ENCODE results near the gene RANBP9. TPM values are rescaled to one million over a fixed set of nuclear protein-coding genes. Genes with fewer than 3 reads are reported as not detected.

Gene RANBP9
- total RNA-seq, 1 experiment from 2014 or later, result 25.8 TPM

DNA sequence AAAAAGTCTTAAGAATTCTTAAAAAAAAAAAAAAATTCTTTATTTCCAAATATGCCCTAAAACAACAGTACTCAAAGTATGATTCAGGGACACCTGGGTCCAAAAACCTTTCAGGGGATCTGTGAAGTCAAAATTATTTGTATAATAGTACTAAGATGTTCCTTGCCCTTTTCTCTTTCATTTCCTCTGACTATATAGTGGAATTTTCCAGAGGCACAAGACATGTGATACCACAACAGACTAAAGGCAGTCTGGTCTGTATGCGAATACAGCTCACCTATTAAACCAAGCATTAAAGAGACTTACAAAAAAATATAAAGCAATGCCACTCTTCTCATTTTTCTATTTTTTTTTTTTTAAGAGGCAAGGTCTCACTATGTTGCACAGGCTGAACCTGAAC, 81.1 kb downstream of the RANBP9 start:
- Histone ChIP-seq H3K79me2 (ENCODE audit: low read length) (no peaks in the 10 kb centered on the region), H2AFZ (ENCODE audit: low read length) (no peak overlapping the region), H3K27ac (ENCODE audit: low read length) (no peak overlapping the region), H3K9me3 (ENCODE audit: low read length) (no peaks in the 10 kb centered on the region), H3K9ac (ENCODE audit: low read length) (no peak overlapping the region), H3K9me2 (replicated peaks; ENCODE audit: low read length) (no peaks in the 10 kb centered on the region), H3K4me1 (ENCODE audit: insufficient read depth, low read length) (no peaks in the 10 kb centered on the region), H3K4me2 (ENCODE audit: low read length) (no peak overlapping the region), H3K27me3 (ENCODE audit: low read length) (no peaks in the 10 kb centered on the region), H3F3A (ENCODE audit: low read length, unreplicated experiment) (no peaks in the 10 kb centered on the region), H4K20me1 (ENCODE audit: low read length) (no peaks in the 10 kb centered on the region), H3K36me3 (ENCODE audit: low read depth, low read length) (peaks cover 30% of the 10 kb centered on the region; the same call in 1 of the 2 replicates), H3K4me3 (ENCODE audit: low read length) (no peak overlapping the region)
- TF ChIP-seq, protein P1, sequence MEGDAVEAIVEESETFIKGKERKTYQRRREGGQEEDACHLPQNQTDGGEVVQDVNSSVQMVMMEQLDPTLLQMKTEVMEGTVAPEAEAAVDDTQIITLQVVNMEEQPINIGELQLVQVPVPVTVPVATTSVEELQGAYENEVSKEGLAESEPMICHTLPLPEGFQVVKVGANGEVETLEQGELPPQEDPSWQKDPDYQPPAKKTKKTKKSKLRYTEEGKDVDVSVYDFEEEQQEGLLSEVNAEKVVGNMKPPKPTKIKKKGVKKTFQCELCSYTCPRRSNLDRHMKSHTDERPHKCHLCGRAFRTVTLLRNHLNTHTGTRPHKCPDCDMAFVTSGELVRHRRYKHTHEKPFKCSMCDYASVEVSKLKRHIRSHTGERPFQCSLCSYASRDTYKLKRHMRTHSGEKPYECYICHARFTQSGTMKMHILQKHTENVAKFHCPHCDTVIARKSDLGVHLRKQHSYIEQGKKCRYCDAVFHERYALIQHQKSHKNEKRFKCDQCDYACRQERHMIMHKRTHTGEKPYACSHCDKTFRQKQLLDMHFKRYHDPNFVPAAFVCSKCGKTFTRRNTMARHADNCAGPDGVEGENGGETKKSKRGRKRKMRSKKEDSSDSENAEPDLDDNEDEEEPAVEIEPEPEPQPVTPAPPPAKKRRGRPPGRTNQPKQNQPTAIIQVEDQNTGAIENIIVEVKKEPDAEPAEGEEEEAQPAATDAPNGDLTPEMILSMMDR (conservative IDR thresholded peaks at IDR 0.05; ENCODE audit: low read depth, low read length), result no peak
- TF ChIP-seq EZH2 (IDR thresholded peaks at IDR 0.05; ENCODE audit: low read length, unreplicated experiment), result no peak
- no peak for TF ChIP-seq EZH2phosphoT487 (IDR thresholded peaks at IDR 0.05; ENCODE audit: borderline replicate concordance, low read length)
- DNase-seq (no peak), ATAC-seq (no peak)
- no TSS peak for BruUV-seq (replicated peaks)
- CTCF ChIA-PET, result no interaction called here
- intact Hi-C loops (cut with micrococcal nuclease), result no loop called here
- POLR2A ChIA-PET (ENCODE audit: unreplicated experiment), result no interaction called here

DNA sequence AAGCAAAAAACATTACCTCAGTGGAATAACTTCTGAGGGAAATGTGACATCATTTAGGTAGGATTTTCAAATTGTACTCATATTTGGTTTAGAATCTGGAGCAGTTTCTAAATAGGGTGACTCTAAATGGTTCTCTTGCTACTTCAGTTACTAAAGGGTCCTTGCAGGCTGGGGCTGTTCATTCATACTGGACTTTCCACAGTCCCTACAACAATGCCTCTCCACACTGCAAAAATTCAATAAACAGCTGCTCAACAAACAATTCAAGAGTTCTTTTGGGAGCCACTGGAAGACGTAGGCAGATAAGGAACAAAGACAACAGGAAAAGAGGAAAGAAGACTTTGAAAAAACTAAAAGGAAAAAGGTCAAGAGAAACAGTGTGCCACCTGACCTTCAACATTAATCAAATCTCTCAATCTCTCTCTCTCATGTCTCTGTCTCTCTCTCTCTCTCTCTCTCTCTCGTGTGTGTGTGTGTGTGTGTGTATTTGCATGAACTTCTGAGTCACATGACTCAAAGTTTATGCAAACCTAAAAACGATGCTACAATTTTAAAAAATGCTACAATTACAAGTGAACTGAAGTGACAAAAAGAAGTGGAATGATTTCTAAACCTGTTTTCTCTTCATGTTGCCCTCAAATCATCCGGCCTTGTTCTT, 82.0 kb downstream of the RANBP9 start:
- no peaks in the 10 kb centered on the region for H3K79me2 ChIP-seq (ENCODE audit: low read length)
- no peaks in the 10 kb centered on the region for H3K4me1 ChIP-seq (ENCODE audit: insufficient read depth, low read length)
- ChIA-PET CTCF (no interaction called here), POLR2A (ENCODE audit: unreplicated experiment) (no interaction called here)
- DNase-seq (no peak), ATAC-seq (no peak)
- no peak overlapping the region for H3K27ac ChIP-seq (ENCODE audit: low read length)
- H3F3A ChIP-seq (ENCODE audit: low read length, unreplicated experiment), result no peaks in the 10 kb centered on the region
- no peaks in the 10 kb centered on the region for H4K20me1 ChIP-seq (ENCODE audit: low read length)
- TF ChIP-seq EZH2 (IDR thresholded peaks at IDR 0.05; ENCODE audit: low read length, unreplicated experiment), result no peak
- TF ChIP-seq, protein P1 (conservative IDR thresholded peaks at IDR 0.05; ENCODE audit: low read depth, low read length), result no peak
- no peak for TF ChIP-seq EZH2phosphoT487 (IDR thresholded peaks at IDR 0.05; ENCODE audit: borderline replicate concordance, low read length)
- no peak overlapping the region for H3K9ac ChIP-seq (ENCODE audit: low read length)
- BruUV-seq (replicated peaks), result no TSS peak
- intact Hi-C loops (cut with micrococcal nuclease), result no loop called here
- H3K9me3 ChIP-seq (ENCODE audit: low read length), result no peaks in the 10 kb centered on the region
- no peak overlapping the region for H3K4me3 ChIP-seq (ENCODE audit: low read length)
- H2AFZ ChIP-seq (ENCODE audit: low read length), result no peak overlapping the region
- no peaks in the 10 kb centered on the region for H3K27me3 ChIP-seq (ENCODE audit: low read length)
- peaks cover 34% of the 10 kb centered on the region; the same call in 1 of the 2 replicates for H3K36me3 ChIP-seq (ENCODE audit: low read depth, low read length)
- H3K4me2 ChIP-seq (ENCODE audit: low read length), result no peak overlapping the region
- no peaks in the 10 kb centered on the region for H3K9me2 ChIP-seq (replicated peaks; ENCODE audit: low read length)

DNA sequence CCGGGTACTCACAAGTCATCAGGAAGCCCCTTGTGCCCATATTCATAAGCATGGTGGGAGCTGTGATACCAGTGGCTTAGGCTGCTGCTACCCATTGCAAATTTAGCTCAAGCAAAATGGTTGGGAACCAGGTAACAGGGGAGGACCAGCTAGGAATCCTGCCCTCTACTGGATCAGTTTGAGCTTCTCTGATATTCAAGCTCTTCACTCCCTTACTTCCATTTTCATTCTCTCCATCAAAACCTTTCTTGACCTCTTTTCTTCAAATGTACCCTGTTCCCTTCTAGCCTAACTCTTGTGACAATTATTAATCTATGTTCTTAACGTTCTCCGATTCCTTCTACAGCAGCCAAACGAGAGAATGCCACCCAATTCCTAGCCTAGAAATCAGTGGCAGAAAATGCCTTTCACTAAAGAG, 86.8 kb downstream of the RANBP9 start:
- no TSS peak for BruUV-seq (replicated peaks)
- Histone ChIP-seq H3F3A (ENCODE audit: low read length, unreplicated experiment) (no peaks in the 10 kb centered on the region), H3K4me2 (ENCODE audit: low read length) (no peak overlapping the region), H3K79me2 (ENCODE audit: low read length) (no peaks in the 10 kb centered on the region), H2AFZ (ENCODE audit: low read length) (no peak overlapping the region), H3K9me2 (replicated peaks; ENCODE audit: low read length) (no peaks in the 10 kb centered on the region), H3K4me1 (ENCODE audit: insufficient read depth, low read length) (no peaks in the 10 kb centered on the region), H3K4me3 (ENCODE audit: low read length) (no peak overlapping the region), H3K9ac (ENCODE audit: low read length) (no peak overlapping the region), H3K36me3 (ENCODE audit: low read depth, low read length) (peaks cover 71% of the 10 kb centered on the region), H3K9me3 (ENCODE audit: low read length) (no peaks in the 10 kb centered on the region), H3K27ac (ENCODE audit: low read length) (no peak overlapping the region), H4K20me1 (ENCODE audit: low read length) (no peaks in the 10 kb centered on the region), H3K27me3 (ENCODE audit: low read length) (no peaks in the 10 kb centered on the region)
- DNase-seq, result peak; percentile 69
- ChIA-PET CTCF (interaction anchor here (0.9 to 1.1 kb wide), 3 partner anchors 11 to 170 kb away, joined by 3 to 4 read pairs (median 3); no protein-coding TSS in a partner anchor), POLR2A (ENCODE audit: unreplicated experiment) (interaction anchor here (0.7 kb wide), 1 partner anchor 102 kb away, joined by 3 read pairs; no protein-coding TSS in a partner anchor)
- peak; percentile 85 for ATAC-seq
- intact Hi-C loops (cut with micrococcal nuclease), result no loop called here
- TF ChIP-seq, protein P1 (conservative IDR thresholded peaks at IDR 0.05; ENCODE audit: low read depth, low read length), result peak; percentile 75
- TF ChIP-seq EZH2phosphoT487 (IDR thresholded peaks at IDR 0.05; ENCODE audit: borderline replicate concordance, low read length), result no peak
